ENCODE data around the gene SLC27A4.

The SLC27A4 gene

DNA sequence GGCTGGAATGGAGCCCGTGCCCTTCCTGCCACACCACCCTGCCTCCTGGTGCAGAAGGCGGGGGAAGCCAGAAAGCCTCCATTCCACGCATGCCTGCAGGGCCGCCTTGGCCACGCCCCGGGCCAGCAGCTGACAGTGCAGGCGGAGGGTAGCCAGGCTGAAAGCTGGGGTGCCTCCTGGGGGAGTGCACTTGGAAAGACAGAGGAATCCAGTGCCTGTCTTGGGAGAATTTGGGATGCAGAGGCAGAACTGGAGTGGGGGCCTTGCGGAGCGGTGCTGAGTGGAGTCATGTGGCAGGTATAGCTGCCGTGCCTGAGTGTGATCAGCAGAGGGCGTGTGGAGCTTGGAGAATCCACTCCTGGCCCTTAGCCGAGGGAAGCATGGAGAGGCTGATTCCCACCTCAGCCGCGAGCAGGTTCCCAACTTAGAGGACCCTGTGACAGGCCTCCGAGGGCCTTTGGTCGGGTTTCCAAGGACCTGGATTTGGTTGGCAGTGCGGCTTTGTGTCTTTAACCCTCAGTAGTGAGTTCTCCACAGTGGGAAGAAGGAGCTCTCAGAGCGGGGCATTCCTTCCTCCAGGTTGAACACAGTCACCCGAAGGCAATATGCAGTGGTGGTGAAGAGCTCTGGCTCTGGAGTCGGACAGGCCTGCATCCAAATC lies 21.8 kb downstream of the SLC27A4 start:
- peak; percentile 83 to 91 for DNase-seq (ENCODE audit: low read depth in 2 of 2)
- TF ChIP-seq, protein P1, sequence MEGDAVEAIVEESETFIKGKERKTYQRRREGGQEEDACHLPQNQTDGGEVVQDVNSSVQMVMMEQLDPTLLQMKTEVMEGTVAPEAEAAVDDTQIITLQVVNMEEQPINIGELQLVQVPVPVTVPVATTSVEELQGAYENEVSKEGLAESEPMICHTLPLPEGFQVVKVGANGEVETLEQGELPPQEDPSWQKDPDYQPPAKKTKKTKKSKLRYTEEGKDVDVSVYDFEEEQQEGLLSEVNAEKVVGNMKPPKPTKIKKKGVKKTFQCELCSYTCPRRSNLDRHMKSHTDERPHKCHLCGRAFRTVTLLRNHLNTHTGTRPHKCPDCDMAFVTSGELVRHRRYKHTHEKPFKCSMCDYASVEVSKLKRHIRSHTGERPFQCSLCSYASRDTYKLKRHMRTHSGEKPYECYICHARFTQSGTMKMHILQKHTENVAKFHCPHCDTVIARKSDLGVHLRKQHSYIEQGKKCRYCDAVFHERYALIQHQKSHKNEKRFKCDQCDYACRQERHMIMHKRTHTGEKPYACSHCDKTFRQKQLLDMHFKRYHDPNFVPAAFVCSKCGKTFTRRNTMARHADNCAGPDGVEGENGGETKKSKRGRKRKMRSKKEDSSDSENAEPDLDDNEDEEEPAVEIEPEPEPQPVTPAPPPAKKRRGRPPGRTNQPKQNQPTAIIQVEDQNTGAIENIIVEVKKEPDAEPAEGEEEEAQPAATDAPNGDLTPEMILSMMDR (IDR thresholded peaks at IDR 0.05; ENCODE audit: low read depth, low read length), result peak; percentile 88
- peak overlapping the region; percentile 43 to 57 for H3K4me3 ChIP-seq (replicated peaks in 1 of 2; ENCODE audit: low read depth in 2 of 2, low read length in 2 of 2)

DNA sequence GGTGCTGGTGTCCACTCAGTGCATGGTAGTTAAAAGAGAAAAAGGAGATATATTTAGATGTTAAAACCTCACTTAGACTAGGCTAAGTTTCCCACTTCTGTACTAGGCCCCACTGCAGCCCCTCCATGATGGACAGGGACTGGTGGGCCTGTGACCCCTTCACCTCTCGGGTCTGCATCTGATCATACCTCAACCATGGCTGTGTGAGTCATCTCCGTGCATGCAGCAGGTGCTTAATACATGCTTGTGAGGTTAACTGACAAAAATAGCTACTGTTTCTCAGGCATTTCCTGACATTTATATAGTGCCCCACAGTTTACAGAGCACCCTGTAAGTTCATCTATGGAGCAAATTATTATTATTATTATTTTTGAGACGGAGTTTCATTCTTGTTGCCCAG lies 22.4 kb downstream of the SLC27A4 start:
- TF ChIP-seq, protein P1 (IDR thresholded peaks at IDR 0.05; ENCODE audit: low read depth, low read length), result no peak
- no peak for DNase-seq (ENCODE audit: low read depth in 2 of 2)
- H3K4me3 ChIP-seq (replicated peaks in 1 of 2; ENCODE audit: low read depth in 2 of 2, low read length in 2 of 2), result no peak overlapping the region

DNA sequence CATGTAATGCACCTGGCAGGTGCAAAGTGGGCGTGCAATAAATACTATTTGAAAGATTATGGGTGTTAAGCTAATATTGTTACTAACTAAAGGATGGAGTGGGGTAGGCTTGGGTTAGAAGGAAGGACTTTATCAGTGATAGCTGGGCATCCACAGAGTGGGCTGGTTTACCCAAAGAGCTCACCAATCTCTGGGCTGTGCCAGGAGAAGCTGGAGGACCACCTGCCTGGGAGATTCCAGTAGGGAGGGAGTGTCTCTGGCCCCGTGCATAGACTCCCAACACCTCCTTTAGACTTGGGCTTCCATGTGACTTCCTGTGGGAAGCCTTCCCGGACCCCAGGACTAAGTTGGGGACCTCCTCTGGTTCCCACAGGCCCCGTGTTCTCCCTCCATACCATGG lies 25.2 kb downstream of the SLC27A4 start:
- no peak overlapping the region for H3K4me3 ChIP-seq (replicated peaks in 1 of 2; ENCODE audit: low read depth in 2 of 2, low read length in 2 of 2)
- TF ChIP-seq, protein P1 (IDR thresholded peaks at IDR 0.05; ENCODE audit: low read depth, low read length), result no peak

DNA sequence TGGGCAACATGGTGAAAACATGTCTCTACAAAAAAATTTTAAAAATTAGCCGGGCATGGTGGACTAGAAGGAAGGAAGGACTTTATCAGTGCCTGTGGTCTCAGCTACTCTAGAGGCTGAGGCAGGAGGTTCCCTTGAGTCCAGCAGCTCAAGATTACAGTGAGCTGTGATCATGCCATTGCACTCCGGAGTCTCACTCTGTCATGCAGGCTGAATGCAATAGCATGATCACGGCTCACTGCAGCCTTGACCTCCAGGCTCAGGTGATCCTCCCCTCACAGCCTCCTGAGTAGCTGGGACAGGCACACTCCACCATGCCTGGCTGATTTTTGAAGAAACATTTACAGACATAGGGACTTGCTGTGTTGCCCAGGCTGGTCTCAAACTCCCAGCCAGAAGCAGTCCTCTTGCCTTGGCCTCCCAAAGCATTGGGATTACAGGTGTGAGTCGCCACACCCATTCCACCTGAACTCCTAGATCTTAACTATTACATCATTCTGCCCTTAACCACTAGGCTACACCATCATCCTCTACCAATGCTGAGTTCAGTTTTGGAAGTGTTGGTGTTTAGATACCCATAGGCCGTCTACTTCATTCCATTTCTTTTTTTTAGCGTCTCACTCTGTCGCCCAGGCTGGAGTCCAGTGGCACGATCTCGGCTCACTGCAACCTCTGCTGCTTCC lies 28.8 kb downstream of the SLC27A4 start:
- DNase-seq (ENCODE audit: low read depth in 2 of 2), result no peak
- no peak overlapping the region for H3K4me3 ChIP-seq (replicated peaks in 1 of 2; ENCODE audit: low read depth in 2 of 2, low read length in 2 of 2)
- TF ChIP-seq, protein P1 (IDR thresholded peaks at IDR 0.05; ENCODE audit: low read depth, low read length), result no peak

More for the DNA sequence above, 25.2 kb downstream of the SLC27A4 start:
- DNase-seq (ENCODE audit: low read depth in 2 of 2), result no peak

DNA sequence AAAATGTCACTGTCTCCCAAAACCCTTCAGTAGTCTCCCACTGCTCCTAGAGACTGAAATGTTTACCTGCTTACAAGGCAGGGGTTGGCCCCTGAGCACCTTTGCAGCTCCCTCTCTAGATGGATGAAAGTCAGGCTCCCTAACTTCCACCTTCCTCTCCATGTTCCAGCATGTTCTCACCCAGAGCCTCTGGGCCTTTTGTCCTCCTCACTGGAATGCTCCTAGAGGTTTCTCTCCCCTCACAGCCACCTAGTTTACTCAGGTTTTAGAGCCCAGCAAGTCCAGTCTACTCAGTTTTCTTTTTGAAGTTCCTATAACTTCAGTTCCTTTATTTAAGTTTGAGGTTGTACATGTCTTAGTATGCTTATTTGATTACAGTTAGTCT lies 30.0 kb downstream of the SLC27A4 start:
- TF ChIP-seq, protein P1 (IDR thresholded peaks at IDR 0.05; ENCODE audit: low read depth, low read length), result no peak
- peak overlapping the region; percentile 82 to 97 for H3K4me3 ChIP-seq (replicated peaks in 1 of 2; ENCODE audit: low read depth in 2 of 2, low read length in 2 of 2)
- DNase-seq (ENCODE audit: low read depth in 2 of 2), result no peak

DNA sequence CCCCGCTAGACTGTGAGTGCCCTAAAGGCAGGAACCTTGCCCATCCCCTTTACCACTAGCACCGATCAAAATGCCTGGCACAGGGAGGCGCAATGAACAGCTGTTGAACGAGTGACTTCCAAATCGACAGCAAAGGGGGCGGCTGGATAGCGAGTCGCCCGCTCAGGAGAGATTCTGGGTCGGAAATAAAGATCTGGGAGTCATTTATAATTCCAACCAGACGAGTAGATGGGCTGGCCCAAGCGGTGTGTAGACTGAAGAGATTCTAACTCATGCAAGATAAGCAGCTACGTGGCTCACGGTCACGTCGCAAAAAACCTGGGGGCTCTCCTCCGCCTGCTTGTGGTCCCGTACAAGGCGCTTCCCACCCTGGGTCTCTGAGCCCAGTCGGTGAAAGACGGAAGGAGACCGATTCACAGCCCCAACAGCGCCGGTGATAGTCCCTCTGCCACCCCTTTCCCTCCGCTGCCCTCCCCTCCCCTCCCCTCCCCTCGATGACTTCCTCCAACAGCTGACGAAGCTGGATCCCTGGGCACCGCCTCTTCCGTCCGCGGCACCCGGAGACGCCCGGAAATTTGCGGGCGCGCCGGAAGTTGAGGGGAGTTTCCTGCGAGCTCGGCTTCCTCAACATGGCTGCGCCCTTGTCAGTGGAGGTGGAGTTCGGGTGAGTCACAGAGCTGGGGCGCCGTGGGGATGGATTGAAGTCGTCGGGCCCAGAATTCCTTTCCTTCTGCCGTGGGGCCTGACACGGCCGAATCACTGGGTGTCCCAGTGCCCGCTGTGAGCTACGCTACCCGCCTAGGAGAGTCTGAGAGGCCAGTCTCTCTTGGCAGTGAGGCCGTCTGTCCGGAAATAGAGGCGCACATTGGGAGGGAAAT lies 30.7 kb downstream of the SLC27A4 start, which contains the start of gene URM1:
URM1 (plus strand) TSS at position 623 of the 878 bp plus-strand sequence; CDS start at position 630, 7 bp downstream.
- TF ChIP-seq, protein P1 (IDR thresholded peaks at IDR 0.05; ENCODE audit: low read depth, low read length), result peak; percentile 2
- peak; percentile 96 to 97 for DNase-seq (ENCODE audit: low read depth in 2 of 2)
- peak within 1 kb of the TSS; percentile 82 to 97 for H3K4me3 ChIP-seq (replicated peaks in 1 of 2; ENCODE audit: low read depth in 2 of 2, low read length in 2 of 2)

Measured in cardiac fibroblast (primary cell).